A172 (cell line): ENCODE results near the gene KCNK7. TPM values are rescaled to one million over a fixed set of nuclear protein-coding genes. Genes with fewer than 3 reads are reported as not detected.

Source experiments
- DNase-seq: peaks from one replicate; pipeline ENCODE4 v3.0.0-alpha.2; 2015; ENCODE audit warnings: low spot score
- total RNA-seq: library from RNA; depleted of rRNA; stranded (reverse); fragments of >200 nt; shearing (Covaris generic); gene quantifications from 2 replicates; pipeline ENCODE4 v1.2.3, GENCODE V29; 2014

Gene KCNK7
- total RNA-seq, 1 experiment from 2014 or later = not detected

- DNase-seq = no peak
These were observed 6.0 kb downstream of the KCNK7 start for GRCh38 chr11:65589444-65590239.

GRCh38 chr11:65588199-65589054 lies 7.2 kb downstream of the KCNK7 start:
- DNase-seq = no peak

GRCh38 chr11:65586676-65587075 lies 8.9 kb downstream of the KCNK7 start:
- DNase-seq = no peak

- DNase-seq = no peak
These were observed 9.4 kb downstream of the KCNK7 start for GRCh38 chr11:65586247-65586630.

- no peak for DNase-seq
These were observed 10.0 kb downstream of the KCNK7 start for GRCh38 chr11:65585396-65586246.

- DNase-seq = no peak
These were observed 10.9 kb downstream of the KCNK7 start for GRCh38 chr11:65584723-65585171.

- DNase-seq = no peak
These were observed 11.5 kb downstream of the KCNK7 start for GRCh38 chr11:65584106-65584505.

GRCh38 chr11:65583589-65583988 lies 12.0 kb downstream of the KCNK7 start:
- DNase-seq = no peak

- DNase-seq = no peak
These were observed 13.7 kb downstream of the KCNK7 start for GRCh38 chr11:65581928-65582327.

GRCh38 chr11:65580756-65581155 lies 14.8 kb downstream of the KCNK7 start:
- DNase-seq = no peak

GRCh38 chr11:65580031-65580692 lies 15.4 kb downstream of the KCNK7 start:
- no peak for DNase-seq

- no peak for DNase-seq
These were observed 16.3 kb downstream of the KCNK7 start for GRCh38 chr11:65579291-65579690.

GRCh38 chr11:65578667-65579066 lies 16.9 kb downstream of the KCNK7 start:
- no peak for DNase-seq

- DNase-seq = no peak
These were observed 17.5 kb downstream of the KCNK7 start for GRCh38 chr11:65578134-65578533.

GRCh38 chr11:65577756-65578109 lies 17.9 kb downstream of the KCNK7 start:
- DNase-seq = no peak

GRCh38 chr11:65576867-65577755 lies 18.5 kb downstream of the KCNK7 start:
- DNase-seq = peak; percentile 87

- DNase-seq = no peak
These were observed 19.3 kb downstream of the KCNK7 start for GRCh38 chr11:65576232-65576866.

- DNase-seq = peak; percentile 32
These were observed 19.9 kb downstream of the KCNK7 start, which contains the start of gene EHBP1L1 for GRCh38 chr11:65575568-65576231. EHBP1L1 (plus strand) TSS chr11:65576053; CDS start chr11:65576303, 250 bp downstream.
